Loucy (cell line): Measurements from ENCODE around the gene FAP.

Source experiments
- CTCF ChIP-seq: fragments of 200-600 bp; sonication (generic); conservative IDR thresholded peaks from 2 replicates; pipeline ENCODE4 v1.5.1; 2014; ENCODE audit warnings: mild to moderate bottlenecking, antibody characterized with exemption, low read length
- EZH2phosphoT487 ChIP-seq: fragments of 200-600 bp; IDR thresholded peaks from 2 replicates; pipeline ENCODE4 v1.6.1; 2018; ENCODE audit warnings: antibody characterized with exemption, mild to moderate bottlenecking, moderate library complexity, borderline replicate concordance

GRCh38 chr2:162177301-162177700, 65.9 kb downstream of the FAP start:
- TF ChIP-seq CTCF (no peak), EZH2phosphoT487 (no peak)
